ENCODE results near the gene ZFYVE28.

The ZFYVE28 gene

DNA sequence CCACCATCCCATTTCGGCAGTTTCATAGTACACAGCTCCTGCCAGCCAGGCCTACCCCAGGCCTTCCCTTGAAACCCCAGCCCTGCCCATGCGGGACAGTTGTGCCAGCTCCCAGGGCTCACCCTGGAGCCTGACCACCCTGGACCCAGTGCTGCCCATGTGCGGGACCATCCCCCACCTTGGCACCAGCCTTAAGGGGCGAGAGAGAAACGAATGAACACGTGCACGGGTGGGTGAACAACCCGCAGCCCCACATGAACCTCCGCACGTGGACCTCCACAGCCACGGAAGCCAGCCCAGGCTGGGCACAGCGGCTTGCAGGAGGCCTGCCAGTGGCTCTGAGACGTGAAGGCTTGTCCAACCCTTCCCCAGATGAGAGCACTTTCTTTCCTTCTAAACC, 80.5 kb downstream of the ZFYVE28 start:
- TF ChIP-seq, protein P1, sequence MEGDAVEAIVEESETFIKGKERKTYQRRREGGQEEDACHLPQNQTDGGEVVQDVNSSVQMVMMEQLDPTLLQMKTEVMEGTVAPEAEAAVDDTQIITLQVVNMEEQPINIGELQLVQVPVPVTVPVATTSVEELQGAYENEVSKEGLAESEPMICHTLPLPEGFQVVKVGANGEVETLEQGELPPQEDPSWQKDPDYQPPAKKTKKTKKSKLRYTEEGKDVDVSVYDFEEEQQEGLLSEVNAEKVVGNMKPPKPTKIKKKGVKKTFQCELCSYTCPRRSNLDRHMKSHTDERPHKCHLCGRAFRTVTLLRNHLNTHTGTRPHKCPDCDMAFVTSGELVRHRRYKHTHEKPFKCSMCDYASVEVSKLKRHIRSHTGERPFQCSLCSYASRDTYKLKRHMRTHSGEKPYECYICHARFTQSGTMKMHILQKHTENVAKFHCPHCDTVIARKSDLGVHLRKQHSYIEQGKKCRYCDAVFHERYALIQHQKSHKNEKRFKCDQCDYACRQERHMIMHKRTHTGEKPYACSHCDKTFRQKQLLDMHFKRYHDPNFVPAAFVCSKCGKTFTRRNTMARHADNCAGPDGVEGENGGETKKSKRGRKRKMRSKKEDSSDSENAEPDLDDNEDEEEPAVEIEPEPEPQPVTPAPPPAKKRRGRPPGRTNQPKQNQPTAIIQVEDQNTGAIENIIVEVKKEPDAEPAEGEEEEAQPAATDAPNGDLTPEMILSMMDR (IDR thresholded peaks at IDR 0.05; ENCODE audit: extremely low read depth, missing control alignments), result no peak
- peak; percentile 16 for DNase-seq (ENCODE audit: low spot score)

DNA sequence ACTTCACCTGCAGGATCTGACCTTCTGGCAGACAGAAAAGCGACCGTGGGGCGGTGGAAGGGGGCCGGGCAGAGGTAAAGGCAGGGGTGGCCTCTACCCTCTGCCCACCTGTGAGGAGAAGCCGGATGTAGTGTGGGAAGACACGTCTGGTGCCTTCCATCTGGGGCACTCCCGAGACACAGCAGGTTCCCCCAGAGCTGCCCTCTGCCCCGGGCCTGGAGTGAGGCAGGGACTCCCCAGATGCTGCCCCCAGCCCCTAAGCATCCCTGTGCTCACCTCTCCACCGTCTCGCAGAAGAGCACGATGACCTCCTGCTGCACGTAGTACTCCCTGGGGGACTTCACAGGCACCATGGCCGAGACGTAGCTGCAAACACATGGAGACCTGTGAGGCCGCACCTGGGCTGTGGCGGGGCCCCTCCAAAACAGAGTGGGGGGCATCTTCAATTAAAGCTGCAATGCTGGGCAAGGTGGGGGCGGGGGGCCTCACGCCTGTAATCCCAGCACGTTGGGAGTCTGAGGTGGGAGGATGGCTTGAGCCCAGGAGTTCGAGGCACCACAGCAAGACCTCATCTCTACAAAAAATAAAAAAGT, 81.2 kb downstream of the ZFYVE28 start:
- TF ChIP-seq, protein P1 (IDR thresholded peaks at IDR 0.05; ENCODE audit: extremely low read depth, missing control alignments), result no peak
- DNase-seq (ENCODE audit: low spot score), result peak; percentile 24

DNA sequence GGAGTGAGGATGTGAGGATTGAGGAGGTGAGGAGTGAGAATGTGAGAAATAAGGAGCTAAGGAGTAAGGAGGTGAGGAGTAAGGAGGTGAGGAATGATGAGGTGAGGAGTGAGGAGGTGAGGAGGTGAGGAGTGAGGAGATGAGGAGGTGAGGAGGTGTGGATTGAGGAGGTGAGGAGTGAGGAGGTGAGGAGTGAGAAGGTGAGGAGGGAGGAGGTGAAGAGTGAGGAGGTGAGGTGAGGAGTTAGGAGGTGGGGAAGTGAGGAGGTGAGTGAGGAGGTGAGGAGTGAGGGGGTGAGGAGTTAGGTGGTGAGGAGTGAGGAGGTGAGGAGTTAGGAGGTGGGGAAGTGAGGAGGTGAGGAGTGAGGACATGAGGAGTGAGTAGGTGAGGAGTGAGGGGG, 81.8 kb downstream of the ZFYVE28 start:
- TF ChIP-seq, protein P1 (IDR thresholded peaks at IDR 0.05; ENCODE audit: extremely low read depth, missing control alignments), result no peak

DNA sequence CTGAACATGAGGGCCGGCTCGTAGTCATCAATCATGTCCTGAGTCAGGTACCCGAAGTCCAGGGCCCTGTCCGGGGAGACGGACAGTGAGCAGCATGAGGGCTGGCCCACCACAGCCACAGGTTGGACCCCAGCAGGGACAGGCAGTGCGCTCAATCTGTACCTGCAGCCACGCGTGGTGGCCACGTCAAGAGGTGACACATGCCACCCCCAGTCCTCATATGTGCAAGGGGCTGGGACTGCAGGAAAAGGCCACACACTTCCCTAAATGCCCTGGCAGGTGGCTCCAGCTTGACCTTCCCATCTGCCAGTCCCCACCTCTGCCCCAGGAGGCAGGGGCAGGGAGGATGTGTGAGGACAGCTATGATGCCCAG, 82.7 kb downstream of the ZFYVE28 start:
- DNase-seq (ENCODE audit: low spot score), result peak; percentile 25
- TF ChIP-seq, protein P1 (IDR thresholded peaks at IDR 0.05; ENCODE audit: extremely low read depth, missing control alignments), result no peak

More for the DNA sequence above, 81.8 kb downstream of the ZFYVE28 start:
- no peak for DNase-seq (ENCODE audit: low spot score)

DNA sequence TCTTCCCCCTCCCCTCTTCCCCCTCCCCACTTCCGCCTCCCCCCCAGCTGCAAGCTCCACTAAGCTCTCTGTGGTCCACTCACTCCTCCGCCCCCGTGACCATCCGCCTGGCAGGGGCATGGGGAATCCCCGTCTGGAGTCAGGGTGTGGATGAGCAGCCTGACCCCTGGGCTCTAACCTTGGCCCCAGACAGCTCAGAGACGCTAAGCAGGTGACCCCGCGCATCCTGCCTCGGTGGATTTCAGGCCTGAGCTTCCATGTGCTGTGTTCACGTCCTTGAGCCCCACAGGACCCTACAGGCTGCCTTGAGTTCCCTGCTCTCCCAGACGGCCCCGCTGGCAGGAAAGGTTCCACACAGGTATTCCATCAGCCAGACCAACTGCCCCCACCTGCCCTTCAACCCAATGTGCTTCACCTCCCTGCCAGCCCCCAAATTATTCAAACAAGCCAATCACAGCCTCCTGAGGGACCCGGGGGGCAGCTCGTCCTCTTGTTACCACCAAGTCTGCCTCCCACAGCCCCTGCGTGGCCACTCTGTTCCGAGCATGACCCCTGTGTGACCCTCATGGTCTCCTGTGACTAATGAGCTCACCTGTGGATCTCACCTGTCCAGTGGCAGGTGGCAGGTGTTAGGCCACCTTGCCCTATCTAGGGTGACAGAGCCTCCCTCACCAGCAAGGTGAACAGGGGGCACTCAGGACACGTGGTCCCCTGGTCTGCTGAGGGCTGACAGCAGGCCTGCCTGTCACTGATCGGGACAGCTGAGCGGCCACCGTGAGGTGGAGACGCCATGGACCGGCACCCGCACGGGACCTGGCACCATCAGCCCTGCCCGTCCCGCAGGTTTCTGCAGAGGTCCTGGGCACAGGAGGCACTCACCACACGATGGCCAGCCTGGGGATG, 83.4 kb downstream of the ZFYVE28 start:
- TF ChIP-seq, protein P1 (IDR thresholded peaks at IDR 0.05; ENCODE audit: extremely low read depth, missing control alignments), result no peak
- peak; percentile 17 for DNase-seq (ENCODE audit: low spot score)

DNA sequence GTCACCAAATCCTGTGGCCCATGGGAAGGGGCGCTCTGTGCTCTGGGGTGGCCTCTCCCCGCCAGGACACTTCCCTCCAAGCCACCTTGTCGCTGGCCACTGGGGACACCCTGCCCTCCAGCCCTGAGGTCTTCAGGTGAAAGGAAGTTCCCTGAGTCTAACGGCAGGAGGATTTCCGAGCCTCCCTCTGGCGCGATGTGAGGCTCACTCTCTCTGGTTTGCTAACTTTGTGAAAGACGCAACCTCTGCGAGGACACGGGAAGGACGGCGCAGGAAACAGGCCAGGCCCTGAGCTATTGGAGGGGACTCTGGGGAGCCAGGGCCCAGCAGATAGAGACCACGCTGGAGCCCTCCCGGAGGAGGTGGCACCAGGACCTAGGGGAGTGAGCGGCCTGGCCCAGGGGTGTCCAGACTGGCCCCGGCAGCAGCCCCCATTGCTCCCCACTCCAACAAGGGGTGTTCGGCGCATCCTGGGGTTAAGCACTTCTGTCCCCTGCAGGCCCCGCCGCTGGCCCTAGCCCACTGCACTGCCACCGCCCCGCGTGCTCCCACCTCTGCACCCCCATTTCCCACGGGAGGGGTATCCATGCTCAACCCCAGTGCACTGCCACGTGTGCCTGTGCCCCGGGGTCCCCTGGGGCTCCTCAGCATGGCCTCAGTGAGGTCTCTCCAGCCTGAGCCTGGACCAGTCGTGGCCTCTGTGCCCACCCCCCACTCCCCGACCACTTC, 84.4 kb downstream of the ZFYVE28 start:
- TF ChIP-seq, protein P1 (IDR thresholded peaks at IDR 0.05; ENCODE audit: extremely low read depth, missing control alignments), result no peak
- DNase-seq (ENCODE audit: low spot score), result peak; percentile 23
